T-helper 1 cell treated with Interleukin-12 subunit alpha and Interleukin-12 subunit beta and Interleukin-4 antibody, amounts not matched to agents 30 μg/mL and 1 μg/mL, for 36 hours (primary cell): ENCODE data around the gene TNFRSF19.
A peak's percentile ranks its signal among the peaks of the same experiment; 100 is the strongest.
"Not testable (repeated sequence)": the region's sequence is repeated elsewhere in the genome, so short reads cannot be mapped to it uniquely, and the experiment has no call there.

ENCODE experiments used
- H3K27ac Mint-ChIP-seq: one replicate; pipeline ENCODE4 v1.8.0; 2021; ENCODE audit warnings: mild to moderate bottlenecking, mixed read lengths
- H3K27me3 Mint-ChIP-seq: one replicate; pipeline ENCODE4 v1.8.0; 2021; ENCODE audit warnings: low read depth, mixed read lengths
- H3K36me3 Mint-ChIP-seq: one replicate; pipeline ENCODE4 v1.8.0; 2021; ENCODE audit warnings: low read depth, mixed read lengths
- H3K4me1 Mint-ChIP-seq: one replicate; pipeline ENCODE4 v1.8.0; 2021; ENCODE audit warnings: low read depth, mixed read lengths
- H3K4me3 Mint-ChIP-seq: one replicate; pipeline ENCODE4 v1.8.0; 2021; ENCODE audit warnings: mild to moderate bottlenecking, moderate library complexity, mixed read lengths
- H3K9me3 Mint-ChIP-seq: one replicate; pipeline ENCODE4 v1.8.0; 2021; ENCODE audit warnings: mixed read lengths

Gene TNFRSF19

GRCh38 chr13:23579896-23580683 is 9.9 kb downstream of the TNFRSF19 start:
- H3K27me3 Mint-ChIP-seq, result peaks cover 70% of the 10 kb centered on the region
- H3K9me3 Mint-ChIP-seq, result no peaks in the 10 kb centered on the region
- H3K27ac Mint-ChIP-seq, result peak overlapping the region; percentile 55

GRCh38 chr13:23580684-23581060 is 10.5 kb downstream of the TNFRSF19 start:
- H3K27me3 Mint-ChIP-seq, result peaks cover 70% of the 10 kb centered on the region
- H3K4me3 Mint-ChIP-seq, result peak overlapping the region; percentile 60
- H3K27ac Mint-ChIP-seq, result no peak overlapping the region
- H3K36me3 Mint-ChIP-seq, result peaks cover 2% of the 10 kb centered on the region
- H3K9me3 Mint-ChIP-seq, result no peaks in the 10 kb centered on the region
- H3K4me1 Mint-ChIP-seq, result peaks cover 18% of the 10 kb centered on the region

More at GRCh38 chr13:23579896-23580683, 9.9 kb downstream of the TNFRSF19 start:
- Mint-ChIP-seq H3K4me1 (peaks cover 18% of the 10 kb centered on the region), H3K36me3 (peaks cover 2% of the 10 kb centered on the region), H3K4me3 (peak overlapping the region; percentile 60)

GRCh38 chr13:23583491-23583890 is 13.3 kb downstream of the TNFRSF19 start:
- H3K36me3 Mint-ChIP-seq, result no peaks in the 10 kb centered on the region
- no peaks in the 10 kb centered on the region for H3K9me3 Mint-ChIP-seq
- no peak overlapping the region for H3K4me3 Mint-ChIP-seq
- H3K4me1 Mint-ChIP-seq, result peaks cover 8% of the 10 kb centered on the region
- H3K27me3 Mint-ChIP-seq, result peaks cover 52% of the 10 kb centered on the region
- no peak overlapping the region for H3K27ac Mint-ChIP-seq

- peaks cover 60% of the 10 kb centered on the region for H3K27me3 Mint-ChIP-seq
- H3K4me3 Mint-ChIP-seq, result no peak overlapping the region
- H3K36me3 Mint-ChIP-seq, result no peaks in the 10 kb centered on the region
- peaks cover 7% of the 10 kb centered on the region for H3K4me1 Mint-ChIP-seq
- H3K9me3 Mint-ChIP-seq, result no peaks in the 10 kb centered on the region
- no peak overlapping the region for H3K27ac Mint-ChIP-seq
Observed at GRCh38 chr13:23584275-23584674, 14.1 kb downstream of the TNFRSF19 start.

- peaks cover 47% of the 10 kb centered on the region for H3K27me3 Mint-ChIP-seq
- H3K9me3 Mint-ChIP-seq, result no peaks in the 10 kb centered on the region
- H3K4me1 Mint-ChIP-seq, result no peaks in the 10 kb centered on the region
- no peaks in the 10 kb centered on the region for H3K36me3 Mint-ChIP-seq
- H3K27ac Mint-ChIP-seq, result no peak overlapping the region
- H3K4me3 Mint-ChIP-seq, result no peak overlapping the region
Observed at GRCh38 chr13:23586336-23586735, 16.1 kb downstream of the TNFRSF19 start.

- H3K9me3 Mint-ChIP-seq, result no peaks in the 10 kb centered on the region
- no peaks in the 10 kb centered on the region for H3K4me1 Mint-ChIP-seq
- no peak overlapping the region for H3K27ac Mint-ChIP-seq
- peaks cover 29% of the 10 kb centered on the region for H3K27me3 Mint-ChIP-seq
- H3K4me3 Mint-ChIP-seq, result no peak overlapping the region
- no peaks in the 10 kb centered on the region for H3K36me3 Mint-ChIP-seq
Observed at GRCh38 chr13:23588666-23589065, 18.5 kb downstream of the TNFRSF19 start.

GRCh38 chr13:23592596-23592995 is 22.4 kb downstream of the TNFRSF19 start:
- Mint-ChIP-seq H3K4me3 (no peak overlapping the region), H3K9me3 (no peaks in the 10 kb centered on the region), H3K27me3 (peaks cover 30% of the 10 kb centered on the region), H3K4me1 (no peaks in the 10 kb centered on the region), H3K27ac (no peak overlapping the region), H3K36me3 (no peaks in the 10 kb centered on the region)

GRCh38 chr13:23593148-23593547 is 22.9 kb downstream of the TNFRSF19 start:
- Mint-ChIP-seq H3K27me3 (peaks cover 33% of the 10 kb centered on the region), H3K36me3 (no peaks in the 10 kb centered on the region), H3K4me3 (no peak overlapping the region), H3K27ac (no peak overlapping the region), H3K4me1 (no peaks in the 10 kb centered on the region), H3K9me3 (no peaks in the 10 kb centered on the region)

- not testable (repeated sequence) for H3K36me3 Mint-ChIP-seq, H3K4me1 Mint-ChIP-seq, H3K9me3 Mint-ChIP-seq, H3K27ac Mint-ChIP-seq, H3K4me3 Mint-ChIP-seq
- peaks cover 29% of the 10 kb centered on the region for H3K27me3 Mint-ChIP-seq
Observed at GRCh38 chr13:23594290-23594689, 24.1 kb downstream of the TNFRSF19 start.

GRCh38 chr13:23598369-23598768 is 28.2 kb downstream of the TNFRSF19 start:
- no peaks in the 10 kb centered on the region for H3K9me3 Mint-ChIP-seq
- no peak overlapping the region for H3K4me3 Mint-ChIP-seq
- H3K4me1 Mint-ChIP-seq, result no peaks in the 10 kb centered on the region
- no peaks in the 10 kb centered on the region for H3K36me3 Mint-ChIP-seq
- no peak overlapping the region for H3K27ac Mint-ChIP-seq
- peaks cover 50% of the 10 kb centered on the region for H3K27me3 Mint-ChIP-seq

GRCh38 chr13:23599083-23599925 is 29.1 kb downstream of the TNFRSF19 start:
- no peaks in the 10 kb centered on the region for H3K36me3 Mint-ChIP-seq
- no peaks in the 10 kb centered on the region for H3K9me3 Mint-ChIP-seq
- H3K4me1 Mint-ChIP-seq, result no peaks in the 10 kb centered on the region
- no peak overlapping the region for H3K27ac Mint-ChIP-seq
- H3K4me3 Mint-ChIP-seq, result no peak overlapping the region
- H3K27me3 Mint-ChIP-seq, result peaks cover 55% of the 10 kb centered on the region

- Mint-ChIP-seq H3K27me3 (peaks cover 63% of the 10 kb centered on the region), H3K27ac (no peak overlapping the region)
Observed at GRCh38 chr13:23600100-23600499, 29.9 kb downstream of the TNFRSF19 start.

GRCh38 chr13:23600534-23600933 is 30.3 kb downstream of the TNFRSF19 start:
- Mint-ChIP-seq H3K9me3 (no peaks in the 10 kb centered on the region), H3K27me3 (peaks cover 61% of the 10 kb centered on the region), H3K4me1 (no peaks in the 10 kb centered on the region), H3K4me3 (no peak overlapping the region), H3K36me3 (no peaks in the 10 kb centered on the region), H3K27ac (no peak overlapping the region)

More at GRCh38 chr13:23600100-23600499, 29.9 kb downstream of the TNFRSF19 start:
- no peaks in the 10 kb centered on the region for H3K36me3 Mint-ChIP-seq
- H3K4me3 Mint-ChIP-seq, result no peak overlapping the region
- no peaks in the 10 kb centered on the region for H3K9me3 Mint-ChIP-seq
- H3K4me1 Mint-ChIP-seq, result no peaks in the 10 kb centered on the region

- Mint-ChIP-seq H3K9me3 (no peaks in the 10 kb centered on the region), H3K27ac (no peak overlapping the region), H3K4me3 (no peak overlapping the region), H3K36me3 (no peaks in the 10 kb centered on the region), H3K27me3 (peaks cover 53% of the 10 kb centered on the region), H3K4me1 (peaks cover 16% of the 10 kb centered on the region)
Observed at GRCh38 chr13:23605831-23606230, 35.6 kb downstream of the TNFRSF19 start.

GRCh38 chr13:23608138-23608537 is 37.9 kb downstream of the TNFRSF19 start:
- Mint-ChIP-seq H3K4me3 (no peak overlapping the region), H3K27ac (no peak overlapping the region), H3K9me3 (no peaks in the 10 kb centered on the region), H3K36me3 (no peaks in the 10 kb centered on the region), H3K4me1 (peaks cover 16% of the 10 kb centered on the region), H3K27me3 (peaks cover 43% of the 10 kb centered on the region)
